HepG2 (cell line): ENCODE data around the gene NAT9. TPM values are rescaled to one million over a fixed set of nuclear protein-coding genes. Genes with fewer than 3 reads are reported as not detected.
A peak's percentile ranks its signal among the peaks of the same experiment; 100 is the strongest.

Source experiments
- ATF7-NPFF ChIP-seq: sonication (generic); formaldehyde crosslinking; IDR thresholded peaks from 2 replicates; pipeline ENCODE4 v1.8.1; 2023; ENCODE audit warnings: mild to moderate bottlenecking, low read depth, missing genetic modification reagents, moderate library complexity
- CBX1 ChIP-seq: IDR thresholded peaks from one replicate; pipeline ENCODE4 v1.6.1; 2016; ENCODE audit warnings: antibody characterized with exemption, low read depth
- CENPX ChIP-seq: sonication (generic); formaldehyde crosslinking; IDR thresholded peaks from 2 replicates; pipeline ENCODE4 v1.9.0; 2021; ENCODE audit warnings: mild to moderate bottlenecking, missing genetic modification reagents, moderate library complexity
- ELF4 ChIP-seq: sonication (generic); formaldehyde crosslinking; IDR thresholded peaks from 2 replicates; pipeline ENCODE4 v1.5.0; 2020; ENCODE audit warnings: missing genetic modification reagents, mild to moderate bottlenecking, moderate library complexity, borderline replicate concordance
- NPAS2 ChIP-seq: sonication (generic); formaldehyde crosslinking; IDR thresholded peaks from 2 replicates; pipeline ENCODE4 v1.8.0; 2022; ENCODE audit warnings: mild to moderate bottlenecking, missing genetic modification reagents, borderline replicate concordance
- NR2C2 ChIP-seq: sonication (generic); formaldehyde crosslinking; IDR thresholded peaks from 2 replicates; pipeline ENCODE4 v1.4.0; 2020; ENCODE audit warnings: missing genetic modification reagents, mild to moderate bottlenecking, moderate library complexity, borderline replicate concordance
- NR2F6 ChIP-seq, 2 experiments: IDR thresholded peaks; 2 replicates each; pipeline ENCODE4 v1.6.1; 2016; ENCODE audit warnings: antibody characterized with exemption in 1 of 2, mild to moderate bottlenecking in 1 of 2
- XRCC5 ChIP-seq: fragments of 200-400 bp; formaldehyde crosslinking; optimal IDR thresholded peaks from 2 replicates; pipeline ENCODE3; 2017; ENCODE audit warnings: mild to moderate bottlenecking, low read length
- ZBTB7B ChIP-seq: sonication (generic); formaldehyde crosslinking; IDR thresholded peaks from 2 replicates; pipeline ENCODE4 v1.4.0; 2020; ENCODE audit warnings: missing genetic modification reagents
- ZNF10 ChIP-seq: sonication (generic); formaldehyde crosslinking; IDR thresholded peaks from 2 replicates; pipeline ENCODE4 v1.4.0; 2020; ENCODE audit warnings: mild to moderate bottlenecking, low read depth, missing genetic modification reagents, borderline replicate concordance
- ZNF34 ChIP-seq: sonication (generic); formaldehyde crosslinking; IDR thresholded peaks from 2 replicates; pipeline ENCODE4 v1.4.0; 2020; ENCODE audit warnings: mild to moderate bottlenecking, missing genetic modification reagents, borderline replicate concordance
- ZNF567 ChIP-seq: sonication (generic); formaldehyde crosslinking; IDR thresholded peaks from 2 replicates; pipeline ENCODE4 v1.8.1; 2023; ENCODE audit warnings: mild to moderate bottlenecking, missing genetic modification reagents, borderline replicate concordance
- ZNF7 ChIP-seq: IDR thresholded peaks from 2 replicates; pipeline ENCODE4 v1.6.1; 2016; ENCODE audit warnings: missing biosample characterization, missing genetic modification reagents
- polyA plus RNA-seq, 8 experiments: library from polyadenylated mRNA; depleted of rRNA in 3 of 8; stranded (reverse) in 7 of 8; unstranded in 1 of 8; fragments of >200 nt; fragmentation: Illumina TruSeq in 4 of 8; extraction: Trizol in 4 of 8; gene quantifications; 2 replicates each; pipeline versions ENCODE4 v1.2.1 to v1.2.3, GENCODE V29; 2011 to 2016; ENCODE audit warnings: low read depth in 4 of 8, missing spikeins in 1 of 8, mixed read lengths in 1 of 8; ENCODE audit not compliant: insufficient read depth in 1 of 8
- total RNA-seq, 5 experiments: library from RNA; depleted of rRNA; stranded (reverse); fragments of >200 nt; fragmentation: Illumina TruSeq; extraction: Trizol; gene quantifications; 2 replicates each; pipeline ENCODE4 v1.2.3, GENCODE V29; 2016; ENCODE audit warnings: low read depth in 1 of 5
- TF ChIP-seq, protein P1 (sequence below), 2 experiments: fragments of 450-650 bp in 1 of 2; sonication (generic) in 1 of 2; formaldehyde crosslinking; IDR thresholded peaks; 2 replicates each; pipeline versions ENCODE4 v1.5.0 to v1.8.0; 2020 to 2022; ENCODE audit warnings: mild to moderate bottlenecking in 1 of 2, missing genetic modification reagents in 1 of 2
- TF ChIP-seq, protein P2 (sequence below): fragments of 450-650 bp; IDR thresholded peaks from 2 replicates; pipeline ENCODE4 v1.6.1; 2016
- TF ChIP-seq, protein P3 (sequence below): sonication (generic); formaldehyde crosslinking; IDR thresholded peaks from 2 replicates; pipeline ENCODE4 v1.4.0; 2020; ENCODE audit warnings: low read depth, missing genetic modification reagents
- TF ChIP-seq, protein P4 (sequence below): sonication (generic); formaldehyde crosslinking; IDR thresholded peaks from 2 replicates; pipeline ENCODE4 v1.4.0; 2020; ENCODE audit warnings: missing genetic modification reagents, borderline replicate concordance

The NAT9 gene
- total and polyA plus RNA-seq, 2 of the 13 experiments (the other 11 are each of a cell fraction or from before 2014, with no cell fraction given), result 39.7 to 44.2 TPM

DNA sequence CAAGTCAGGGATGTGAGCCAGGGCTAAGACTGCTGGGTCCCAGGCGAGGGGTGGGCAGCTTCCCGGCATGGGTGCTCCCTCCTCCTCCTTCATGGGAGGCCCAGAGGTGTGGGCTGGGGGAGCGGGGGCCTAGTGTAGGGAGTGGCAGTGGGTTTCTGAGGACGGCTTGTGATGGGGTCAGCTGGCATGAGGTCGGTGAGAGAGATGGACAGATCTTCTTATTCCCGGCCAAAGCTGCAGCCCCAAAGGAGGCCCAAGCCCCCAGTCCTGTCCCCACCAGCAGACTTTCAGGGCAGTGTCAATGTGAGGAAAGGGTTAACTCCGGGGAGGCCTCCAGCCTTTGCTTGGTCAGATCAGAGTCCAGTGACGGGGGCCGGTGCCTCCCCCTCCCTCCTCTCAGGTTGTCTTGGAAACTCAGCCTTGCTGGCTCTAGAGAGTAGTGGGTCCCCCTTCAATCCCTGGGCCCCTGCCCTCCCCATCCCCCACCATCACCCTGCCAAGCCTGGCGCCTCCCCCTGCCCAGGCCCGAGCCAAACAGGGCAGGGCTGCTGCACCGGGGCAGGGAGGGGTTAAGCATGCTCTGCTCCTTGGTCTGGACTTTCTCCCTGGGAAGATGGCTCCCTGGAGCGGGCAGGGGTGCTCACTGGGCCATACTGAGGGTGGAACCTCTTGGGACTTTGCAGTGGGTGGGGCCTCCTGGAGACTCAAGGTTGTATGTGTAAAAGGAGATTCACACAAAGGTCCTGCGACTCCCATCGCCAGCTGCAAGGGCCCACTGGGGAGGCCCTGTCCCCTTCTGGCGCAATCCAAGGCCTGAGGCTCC is 12.4 kb downstream of the NAT9 start (continued):
- peak; percentile 69 for TF ChIP-seq NR2F6 (IDR thresholded peaks at IDR 0.05)
- peak; percentile 50 for TF ChIP-seq NR2F6 (CRISPR knock-in tag; IDR thresholded peaks at IDR 0.05)
- TF ChIP-seq XRCC5, result peak; percentile 80
- no peak for TF ChIP-seq NPAS2 (CRISPR knock-in tag)
- no peak; the same call in 1 of the 2 replicates for TF ChIP-seq ELF4
- TF ChIP-seq ZNF34 (CRISPR knock-in tag), result no peak
- peak; percentile 67 for TF ChIP-seq NR2C2
- TF ChIP-seq ATF7-NPFF, result peak; percentile 90
- TF ChIP-seq, protein P1, sequence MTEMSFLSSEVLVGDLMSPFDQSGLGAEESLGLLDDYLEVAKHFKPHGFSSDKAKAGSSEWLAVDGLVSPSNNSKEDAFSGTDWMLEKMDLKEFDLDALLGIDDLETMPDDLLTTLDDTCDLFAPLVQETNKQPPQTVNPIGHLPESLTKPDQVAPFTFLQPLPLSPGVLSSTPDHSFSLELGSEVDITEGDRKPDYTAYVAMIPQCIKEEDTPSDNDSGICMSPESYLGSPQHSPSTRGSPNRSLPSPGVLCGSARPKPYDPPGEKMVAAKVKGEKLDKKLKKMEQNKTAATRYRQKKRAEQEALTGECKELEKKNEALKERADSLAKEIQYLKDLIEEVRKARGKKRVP (CRISPR knock-in tag; IDR thresholded peaks at IDR 0.05), result no peak
- no peak for TF ChIP-seq ZNF7 (CRISPR knock-in tag)
- TF ChIP-seq ZNF10 (CRISPR knock-in tag), result no peak
- TF ChIP-seq, protein P2, sequence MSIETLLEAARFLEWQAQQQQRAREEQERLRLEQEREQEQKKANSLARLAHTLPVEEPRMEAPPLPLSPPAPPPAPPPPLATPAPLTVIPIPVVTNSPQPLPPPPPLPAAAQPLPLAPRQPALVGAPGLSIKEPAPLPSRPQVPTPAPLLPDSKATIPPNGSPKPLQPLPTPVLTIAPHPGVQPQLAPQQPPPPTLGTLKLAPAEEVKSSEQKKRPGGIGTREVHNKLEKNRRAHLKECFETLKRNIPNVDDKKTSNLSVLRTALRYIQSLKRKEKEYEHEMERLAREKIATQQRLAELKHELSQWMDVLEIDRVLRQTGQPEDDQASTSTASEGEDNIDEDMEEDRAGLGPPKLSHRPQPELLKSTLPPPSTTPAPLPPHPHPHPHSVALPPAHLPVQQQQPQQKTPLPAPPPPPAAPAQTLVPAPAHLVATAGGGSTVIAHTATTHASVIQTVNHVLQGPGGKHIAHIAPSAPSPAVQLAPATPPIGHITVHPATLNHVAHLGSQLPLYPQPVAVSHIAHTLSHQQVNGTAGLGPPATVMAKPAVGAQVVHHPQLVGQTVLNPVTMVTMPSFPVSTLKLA, result no peak
- TF ChIP-seq, protein P3, sequence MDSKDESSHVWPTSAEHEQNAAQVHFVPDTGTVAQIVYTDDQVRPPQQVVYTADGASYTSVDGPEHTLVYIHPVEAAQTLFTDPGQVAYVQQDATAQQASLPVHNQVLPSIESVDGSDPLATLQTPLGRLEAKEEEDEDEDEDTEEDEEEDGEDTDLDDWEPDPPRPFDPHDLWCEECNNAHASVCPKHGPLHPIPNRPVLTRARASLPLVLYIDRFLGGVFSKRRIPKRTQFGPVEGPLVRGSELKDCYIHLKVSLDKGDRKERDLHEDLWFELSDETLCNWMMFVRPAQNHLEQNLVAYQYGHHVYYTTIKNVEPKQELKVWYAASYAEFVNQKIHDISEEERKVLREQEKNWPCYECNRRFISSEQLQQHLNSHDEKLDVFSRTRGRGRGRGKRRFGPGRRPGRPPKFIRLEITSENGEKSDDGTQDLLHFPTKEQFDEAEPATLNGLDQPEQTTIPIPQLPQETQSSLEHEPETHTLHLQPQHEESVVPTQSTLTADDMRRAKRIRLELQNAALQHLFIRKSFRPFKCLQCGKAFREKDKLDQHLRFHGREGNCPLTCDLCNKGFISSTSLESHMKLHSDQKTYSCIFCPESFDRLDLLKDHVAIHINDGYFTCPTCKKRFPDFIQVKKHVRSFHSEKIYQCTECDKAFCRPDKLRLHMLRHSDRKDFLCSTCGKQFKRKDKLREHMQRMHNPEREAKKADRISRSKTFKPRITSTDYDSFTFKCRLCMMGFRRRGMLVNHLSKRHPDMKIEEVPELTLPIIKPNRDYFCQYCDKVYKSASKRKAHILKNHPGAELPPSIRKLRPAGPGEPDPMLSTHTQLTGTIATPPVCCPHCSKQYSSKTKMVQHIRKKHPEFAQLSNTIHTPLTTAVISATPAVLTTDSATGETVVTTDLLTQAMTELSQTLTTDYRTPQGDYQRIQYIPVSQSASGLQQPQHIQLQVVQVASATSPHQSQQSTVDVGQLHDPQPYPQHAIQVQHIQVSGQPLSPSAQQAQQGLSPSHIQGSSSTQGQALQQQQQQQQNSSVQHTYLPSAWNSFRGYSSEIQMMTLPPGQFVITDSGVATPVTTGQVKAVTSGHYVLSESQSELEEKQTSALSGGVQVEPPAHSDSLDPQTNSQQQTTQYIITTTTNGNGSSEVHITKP, result peak; percentile 79
- TF ChIP-seq ZBTB7B, result peak; percentile 96
- no peak for TF ChIP-seq CBX1
- TF ChIP-seq, protein P4, sequence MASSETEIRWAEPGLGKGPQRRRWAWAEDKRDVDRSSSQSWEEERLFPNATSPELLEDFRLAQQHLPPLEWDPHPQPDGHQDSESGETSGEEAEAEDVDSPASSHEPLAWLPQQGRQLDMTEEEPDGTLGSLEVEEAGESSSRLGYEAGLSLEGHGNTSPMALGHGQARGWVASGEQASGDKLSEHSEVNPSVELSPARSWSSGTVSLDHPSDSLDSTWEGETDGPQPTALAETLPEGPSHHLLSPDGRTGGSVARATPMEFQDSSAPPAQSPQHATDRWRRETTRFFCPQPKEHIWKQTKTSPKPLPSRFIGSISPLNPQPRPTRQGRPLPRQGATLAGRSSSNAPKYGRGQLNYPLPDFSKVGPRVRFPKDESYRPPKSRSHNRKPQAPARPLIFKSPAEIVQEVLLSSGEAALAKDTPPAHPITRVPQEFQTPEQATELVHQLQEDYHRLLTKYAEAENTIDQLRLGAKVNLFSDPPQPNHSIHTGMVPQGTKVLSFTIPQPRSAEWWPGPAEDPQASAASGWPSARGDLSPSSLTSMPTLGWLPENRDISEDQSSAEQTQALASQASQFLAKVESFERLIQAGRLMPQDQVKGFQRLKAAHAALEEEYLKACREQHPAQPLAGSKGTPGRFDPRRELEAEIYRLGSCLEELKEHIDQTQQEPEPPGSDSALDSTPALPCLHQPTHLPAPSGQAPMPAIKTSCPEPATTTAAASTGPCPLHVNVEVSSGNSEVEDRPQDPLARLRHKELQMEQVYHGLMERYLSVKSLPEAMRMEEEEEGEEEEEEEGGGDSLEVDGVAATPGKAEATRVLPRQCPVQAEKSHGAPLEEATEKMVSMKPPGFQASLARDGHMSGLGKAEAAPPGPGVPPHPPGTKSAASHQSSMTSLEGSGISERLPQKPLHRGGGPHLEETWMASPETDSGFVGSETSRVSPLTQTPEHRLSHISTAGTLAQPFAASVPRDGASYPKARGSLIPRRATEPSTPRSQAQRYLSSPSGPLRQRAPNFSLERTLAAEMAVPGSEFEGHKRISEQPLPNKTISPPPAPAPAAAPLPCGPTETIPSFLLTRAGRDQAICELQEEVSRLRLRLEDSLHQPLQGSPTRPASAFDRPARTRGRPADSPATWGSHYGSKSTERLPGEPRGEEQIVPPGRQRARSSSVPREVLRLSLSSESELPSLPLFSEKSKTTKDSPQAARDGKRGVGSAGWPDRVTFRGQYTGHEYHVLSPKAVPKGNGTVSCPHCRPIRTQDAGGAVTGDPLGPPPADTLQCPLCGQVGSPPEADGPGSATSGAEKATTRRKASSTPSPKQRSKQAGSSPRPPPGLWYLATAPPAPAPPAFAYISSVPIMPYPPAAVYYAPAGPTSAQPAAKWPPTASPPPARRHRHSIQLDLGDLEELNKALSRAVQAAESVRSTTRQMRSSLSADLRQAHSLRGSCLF (CRISPR knock-in tag), result no peak
- no peak; the same call in 1 of the 2 replicates for TF ChIP-seq ZNF567 (CRISPR knock-in tag)
- TF ChIP-seq CENPX (CRISPR knock-in tag), result no peak
